Activated gamma-delta T cell (primary cell): ENCODE data around the gene GNS.

Experiments used
- DNase-seq: peaks from one replicate; lab custom pipeline; 2025; lab: John Stamatoyannopoulos, UW

GNS gene

GRCh38 chr12:64736771-64737170, 22.4 kb downstream of the GNS start:
- DNase-seq, result no peak

GRCh38 chr12:64735442-64735841, 23.8 kb downstream of the GNS start:
- no peak for DNase-seq

- no peak for DNase-seq
Measured at GRCh38 chr12:64733857-64734256, 25.3 kb downstream of the GNS start.

- DNase-seq, result no peak
Measured at GRCh38 chr12:64731683-64732082, 27.5 kb downstream of the GNS start.

- DNase-seq, result no peak
Measured at GRCh38 chr12:64730588-64730969, 28.6 kb downstream of the GNS start.

GRCh38 chr12:64729909-64730587, 29.2 kb downstream of the GNS start:
- no peak for DNase-seq

GRCh38 chr12:64724201-64724745, 34.9 kb downstream of the GNS start:
- DNase-seq, result no peak

- no peak for DNase-seq
Measured at GRCh38 chr12:64723630-64724029, 35.6 kb downstream of the GNS start.

GRCh38 chr12:64722835-64723234, 36.4 kb downstream of the GNS start:
- DNase-seq, result no peak

- DNase-seq, result no peak
Measured at GRCh38 chr12:64720884-64721283, 38.3 kb downstream of the GNS start.

GRCh38 chr12:64718649-64719048, 40.6 kb downstream of the GNS start:
- no peak for DNase-seq

- no peak for DNase-seq
Measured at GRCh38 chr12:64716839-64717455, 42.3 kb downstream of the GNS start.

GRCh38 chr12:64716371-64716770, 42.8 kb downstream of the GNS start:
- no peak for DNase-seq

GRCh38 chr12:64714551-64714968, 44.6 kb downstream of the GNS start:
- DNase-seq, result no peak

GRCh38 chr12:64713376-64713775, 45.8 kb downstream of the GNS start:
- no peak for DNase-seq

GRCh38 chr12:64709429-64709828, 49.8 kb downstream of the GNS start:
- no peak for DNase-seq

- DNase-seq, result no peak
Measured at GRCh38 chr12:64707926-64708325, 51.3 kb downstream of the GNS start.

GRCh38 chr12:64707362-64707761, 51.8 kb downstream of the GNS start:
- no peak for DNase-seq

GRCh38 chr12:64706857-64707256, 52.3 kb downstream of the GNS start:
- DNase-seq, result no peak

GRCh38 chr12:64706306-64706705, 52.9 kb downstream of the GNS start:
- DNase-seq, result no peak

GRCh38 chr12:64701283-64701682, 57.9 kb downstream of the GNS start:
- DNase-seq, result no peak

- DNase-seq, result no peak
Measured at GRCh38 chr12:64700532-64700931, 58.7 kb downstream of the GNS start.

- DNase-seq, result no peak
Measured at GRCh38 chr12:64699504-64700115, 59.6 kb downstream of the GNS start.
